Tongue (tissue), 2 donors: ENCODE results near the gene KIR2DL3. TPM values are rescaled to one million over a fixed set of nuclear protein-coding genes. Genes with fewer than 3 reads are reported as not detected.
"Not testable (repeated sequence)": the region's sequence is repeated elsewhere in the genome, so short reads cannot be mapped to it uniquely, and the experiment has no call there.

Source experiments
- DNase-seq: peaks from one replicate; pipeline ENCODE4 v3.0.0-alpha.2; 2015
- total RNA-seq: library from RNA; depleted of rRNA; stranded (reverse); fragments of >200 nt; gene quantifications from one replicate; pipeline ENCODE4 v1.2.3, GENCODE V29; 2014

KIR2DL3 gene
- total RNA-seq = not detected

GRCh38 chr19:54738306-54738705 lies at the start of gene KIR2DL3:
Gene KIR2DL3, plus strand, starts transcription at chr19:54738513. Its CDS starts 33 bp downstream, at chr19:54738546.
- not testable (repeated sequence) for DNase-seq

- DNase-seq = no peak
Measured at GRCh38 chr19:54691582-54692297, 46.6 kb upstream of the KIR2DL3 start.

- no peak for DNase-seq
Measured at GRCh38 chr19:54692298-54692615, 46.1 kb upstream of the KIR2DL3 start.

GRCh38 chr19:54694648-54695047 lies 43.7 kb upstream of the KIR2DL3 start:
- DNase-seq = no peak

- no peak for DNase-seq
Measured at GRCh38 chr19:54696117-54696548, 42.2 kb upstream of the KIR2DL3 start.

DNA sequence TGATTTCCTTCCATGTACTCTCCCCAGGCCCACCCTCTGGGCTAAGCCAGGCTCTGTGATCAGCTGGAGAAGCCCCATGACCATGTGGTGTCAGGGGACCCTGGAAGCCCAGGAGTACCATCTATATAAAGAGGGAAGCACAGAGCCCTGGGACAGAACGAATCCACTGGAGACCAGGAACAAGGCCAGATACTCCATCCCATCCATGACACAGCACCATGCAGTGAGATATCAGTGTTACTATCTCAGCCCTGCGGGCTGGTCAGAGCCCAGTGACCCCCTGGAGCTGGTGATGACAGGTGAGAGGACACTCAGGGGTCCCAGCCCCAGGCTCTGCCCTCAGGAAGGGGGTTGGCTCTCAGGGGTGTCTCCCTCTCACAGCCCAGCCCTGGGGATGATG lies 41.5 kb upstream of the KIR2DL3 start:
- DNase-seq = no peak

DNA sequence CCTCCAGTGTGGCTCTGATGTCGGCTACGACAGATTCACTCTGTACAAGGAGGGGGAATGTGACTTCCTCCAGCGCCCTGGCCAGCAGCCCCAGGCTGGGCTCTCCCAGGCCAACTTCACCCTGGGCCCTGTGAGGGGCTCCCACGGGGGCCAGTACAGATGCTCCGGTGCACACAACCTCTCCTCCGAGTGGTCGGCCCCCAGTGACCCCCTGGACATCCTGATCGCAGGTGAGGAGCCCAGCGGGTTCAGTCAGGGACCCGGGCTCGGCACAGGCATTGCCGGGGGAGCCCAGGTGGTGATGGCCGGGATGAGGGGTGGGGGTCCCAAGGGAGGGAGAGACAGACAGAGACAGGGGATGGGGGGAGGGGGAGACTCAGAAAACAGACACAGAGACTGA lies 40.6 kb upstream of the KIR2DL3 start:
- not testable (repeated sequence) for DNase-seq

GRCh38 chr19:54704928-54705327 lies 33.4 kb upstream of the KIR2DL3 start:
- no peak for DNase-seq

DNA sequence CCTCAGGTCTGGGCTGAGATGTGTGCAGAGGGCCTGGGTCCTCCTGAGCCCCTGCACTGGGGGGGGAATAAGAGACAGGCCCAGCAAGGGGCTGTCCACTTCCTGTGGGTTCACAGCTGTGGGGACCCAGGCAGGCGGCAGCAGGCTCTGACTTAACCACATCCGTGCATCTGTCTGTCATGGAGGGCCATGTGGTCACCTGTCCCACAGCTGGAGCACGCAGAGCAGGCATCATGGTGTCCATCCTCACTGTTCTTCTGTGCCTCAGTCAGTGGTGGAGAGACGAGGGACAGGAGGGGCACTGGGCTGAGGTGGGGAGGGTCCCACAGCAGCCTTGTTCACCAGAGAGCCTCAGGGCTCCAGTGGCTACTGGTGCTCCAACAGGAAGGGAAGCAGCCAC lies 30.4 kb upstream of the KIR2DL3 start:
- DNase-seq = no peak

- DNase-seq = no peak
Measured at GRCh38 chr19:54708781-54709180, 29.5 kb upstream of the KIR2DL3 start.

- DNase-seq = no peak
Measured at GRCh38 chr19:54709212-54709948, 28.9 kb upstream of the KIR2DL3 start.

DNA sequence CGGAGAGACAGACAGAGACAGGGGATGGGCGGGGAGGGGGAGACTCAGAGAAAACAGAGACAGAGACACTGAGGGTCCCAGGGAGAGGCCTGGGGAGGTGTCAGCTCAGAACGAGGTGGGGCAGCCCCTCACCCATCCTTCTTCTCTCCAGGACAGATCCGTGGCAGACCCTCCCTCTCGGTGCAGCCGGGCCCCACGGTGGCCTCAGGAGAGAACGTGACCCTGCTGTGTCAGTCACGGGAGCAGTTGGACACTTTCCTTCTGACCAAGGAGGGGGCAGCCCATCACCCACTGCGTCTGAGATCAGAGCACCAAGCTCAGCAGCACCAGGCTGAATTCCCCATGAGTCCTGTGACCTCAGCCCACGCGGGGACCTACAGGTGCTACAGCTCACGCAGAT lies 28.4 kb upstream of the KIR2DL3 start:
- DNase-seq = not testable (repeated sequence)

GRCh38 chr19:54724142-54724541 lies 14.2 kb upstream of the KIR2DL3 start, which contains the start of gene KIR3DL3:
Gene KIR3DL3, plus strand, starts transcription at chr19:54724442. Its CDS starts 55 bp downstream, at chr19:54724497.
- no peak for DNase-seq

DNA sequence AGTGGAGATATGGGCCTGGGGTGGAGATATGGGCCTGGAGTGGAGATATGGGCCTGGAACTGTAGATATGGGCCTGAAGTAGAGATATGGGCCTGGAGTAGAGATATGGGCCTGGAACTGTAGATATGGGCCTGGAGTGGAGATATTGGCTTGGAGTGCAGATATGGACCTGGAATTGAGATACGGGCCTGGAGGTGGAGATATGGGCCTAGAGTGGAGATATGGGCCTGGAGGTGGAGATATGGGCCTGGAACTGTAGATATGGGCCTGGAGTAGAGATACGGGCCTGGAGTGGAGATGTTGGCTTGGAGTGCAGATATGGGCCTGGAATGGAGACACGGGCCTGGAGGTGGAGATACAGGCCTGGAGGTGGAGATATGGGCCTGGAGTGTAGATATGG lies 13.7 kb upstream of the KIR2DL3 start:
- DNase-seq = no peak

DNA sequence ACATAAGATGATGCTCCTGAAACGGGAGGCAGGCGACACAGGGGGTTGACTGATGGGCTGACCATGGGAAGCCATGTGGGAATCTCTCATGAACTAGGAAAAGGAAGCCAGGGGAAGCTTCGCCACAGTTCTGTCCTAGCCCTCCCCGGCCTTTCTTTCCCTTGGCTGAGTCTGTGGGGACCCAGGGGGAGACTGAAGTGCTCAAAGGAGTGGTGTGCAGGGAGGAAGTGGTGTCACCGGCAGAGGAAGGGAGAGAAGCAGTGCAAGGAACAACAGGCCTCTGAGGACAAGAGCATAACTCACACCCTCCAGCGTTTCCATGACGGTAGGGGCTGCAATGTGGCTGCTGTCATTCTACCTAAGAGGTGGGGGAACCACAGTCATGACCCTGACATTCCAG lies 13.0 kb upstream of the KIR2DL3 start:
- DNase-seq = no peak

DNA sequence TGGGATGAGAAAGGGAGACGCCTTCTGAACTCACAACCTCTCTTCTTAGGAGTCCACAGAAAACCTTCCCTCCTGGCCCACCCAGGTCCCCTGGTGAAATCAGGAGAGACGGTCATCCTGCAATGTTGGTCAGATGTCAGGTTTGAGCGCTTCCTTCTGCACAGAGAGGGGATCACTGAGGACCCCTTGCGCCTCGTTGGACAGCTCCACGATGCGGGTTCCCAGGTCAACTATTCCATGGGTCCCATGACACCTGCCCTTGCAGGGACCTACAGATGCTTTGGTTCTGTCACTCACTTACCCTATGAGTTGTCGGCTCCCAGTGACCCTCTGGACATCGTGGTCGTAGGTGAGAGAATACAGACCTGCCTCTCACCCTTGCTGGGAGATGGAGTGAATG lies 10.8 kb upstream of the KIR2DL3 start:
- DNase-seq = no peak

GRCh38 chr19:54728167-54728566 lies 10.1 kb upstream of the KIR2DL3 start:
- DNase-seq = no peak

GRCh38 chr19:54729416-54730188 lies 8.7 kb upstream of the KIR2DL3 start:
- no peak for DNase-seq

DNA sequence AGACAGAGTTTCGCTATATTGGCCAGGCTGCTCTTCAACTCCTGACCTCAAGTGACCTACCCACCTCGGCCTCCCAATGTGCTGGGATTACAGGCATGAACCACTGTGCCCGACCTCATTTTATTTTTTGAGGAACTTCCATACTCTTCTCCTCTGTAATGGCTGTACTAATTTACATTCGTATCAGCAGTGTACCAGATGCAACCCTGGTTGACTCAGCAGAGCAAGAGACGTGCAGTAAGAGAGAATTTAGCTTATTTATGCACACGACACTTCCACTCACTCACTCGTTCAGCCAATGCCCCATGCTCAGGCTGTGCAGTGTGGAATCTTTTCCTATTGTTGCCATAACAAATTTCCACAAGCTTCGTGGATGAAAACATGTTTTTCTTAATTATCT lies 7.1 kb upstream of the KIR2DL3 start:
- no peak for DNase-seq

DNA sequence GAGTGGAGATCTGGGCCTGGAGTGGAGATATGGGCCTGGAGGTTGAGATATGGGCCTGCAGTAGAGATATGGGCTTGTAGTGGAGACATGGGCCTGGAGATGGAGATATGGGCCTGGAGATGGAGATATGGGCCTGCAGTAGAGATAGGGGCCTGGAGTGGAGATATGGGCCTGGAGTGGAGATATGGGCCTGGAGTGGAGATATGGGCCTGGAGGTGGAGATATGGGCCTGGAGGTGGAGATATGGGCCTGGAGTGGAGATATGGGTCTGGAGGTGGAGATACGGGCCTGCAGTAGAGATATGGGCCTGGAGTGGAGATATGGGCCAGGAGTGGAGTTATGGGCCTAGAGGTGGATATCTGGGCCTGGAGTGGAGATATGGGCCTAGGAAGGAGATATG lies 402 bp downstream of the KIR2DL3 start:
- DNase-seq = no peak

- DNase-seq = no peak
Measured at GRCh38 chr19:54739587-54740497, 1.5 kb downstream of the KIR2DL3 start.

- not testable (repeated sequence) for DNase-seq
Measured at GRCh38 chr19:54741950-54742349, 3.6 kb downstream of the KIR2DL3 start.
